ENCODE measurements around the gene ELMOD1. TPM values are rescaled to one million over a fixed set of nuclear protein-coding genes. Genes with fewer than 3 reads are reported as not detected.

ELMOD1 gene
- total and polyA plus RNA-seq, 10 of the 15 experiments (the other 5 are each of a cell fraction or from before 2014, with no cell fraction given) = not detected

DNA sequence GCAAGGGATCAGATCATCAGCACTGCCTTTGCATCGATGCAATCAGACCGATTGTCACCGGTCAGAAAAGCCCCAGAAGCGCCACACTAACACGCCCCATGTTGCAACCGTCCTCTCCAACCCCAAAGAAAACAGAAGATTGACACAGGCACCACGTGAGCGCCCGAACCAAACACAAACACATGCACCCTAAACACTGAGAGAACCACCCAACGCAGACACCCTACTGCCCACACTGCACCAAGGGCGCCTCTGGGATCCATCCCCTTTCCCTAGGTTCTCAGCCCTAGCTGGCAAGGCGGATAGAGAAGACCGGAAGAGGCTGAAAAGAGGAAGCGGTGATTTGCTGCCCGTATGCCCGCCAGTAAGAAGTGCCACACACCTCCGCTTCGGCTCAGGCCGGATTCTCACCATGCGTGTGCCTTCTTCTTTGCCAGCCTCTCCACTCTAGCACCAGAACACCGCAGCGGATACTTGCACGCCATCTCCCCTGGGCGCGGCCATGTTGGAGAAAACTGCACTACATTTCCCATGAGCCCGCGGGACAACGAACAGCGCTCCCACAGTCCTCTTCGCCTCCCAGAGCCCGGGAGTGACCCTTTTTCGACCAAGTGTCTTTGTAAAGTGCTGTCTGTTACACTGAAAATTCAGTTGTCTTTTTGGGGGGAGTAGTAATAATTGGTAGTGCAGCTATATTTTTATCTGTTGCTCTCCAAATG lies 25.6 kb upstream of the ELMOD1 start, which contains the start of gene ALKBH8 (continued):
- TF ChIP-seq, protein P1, sequence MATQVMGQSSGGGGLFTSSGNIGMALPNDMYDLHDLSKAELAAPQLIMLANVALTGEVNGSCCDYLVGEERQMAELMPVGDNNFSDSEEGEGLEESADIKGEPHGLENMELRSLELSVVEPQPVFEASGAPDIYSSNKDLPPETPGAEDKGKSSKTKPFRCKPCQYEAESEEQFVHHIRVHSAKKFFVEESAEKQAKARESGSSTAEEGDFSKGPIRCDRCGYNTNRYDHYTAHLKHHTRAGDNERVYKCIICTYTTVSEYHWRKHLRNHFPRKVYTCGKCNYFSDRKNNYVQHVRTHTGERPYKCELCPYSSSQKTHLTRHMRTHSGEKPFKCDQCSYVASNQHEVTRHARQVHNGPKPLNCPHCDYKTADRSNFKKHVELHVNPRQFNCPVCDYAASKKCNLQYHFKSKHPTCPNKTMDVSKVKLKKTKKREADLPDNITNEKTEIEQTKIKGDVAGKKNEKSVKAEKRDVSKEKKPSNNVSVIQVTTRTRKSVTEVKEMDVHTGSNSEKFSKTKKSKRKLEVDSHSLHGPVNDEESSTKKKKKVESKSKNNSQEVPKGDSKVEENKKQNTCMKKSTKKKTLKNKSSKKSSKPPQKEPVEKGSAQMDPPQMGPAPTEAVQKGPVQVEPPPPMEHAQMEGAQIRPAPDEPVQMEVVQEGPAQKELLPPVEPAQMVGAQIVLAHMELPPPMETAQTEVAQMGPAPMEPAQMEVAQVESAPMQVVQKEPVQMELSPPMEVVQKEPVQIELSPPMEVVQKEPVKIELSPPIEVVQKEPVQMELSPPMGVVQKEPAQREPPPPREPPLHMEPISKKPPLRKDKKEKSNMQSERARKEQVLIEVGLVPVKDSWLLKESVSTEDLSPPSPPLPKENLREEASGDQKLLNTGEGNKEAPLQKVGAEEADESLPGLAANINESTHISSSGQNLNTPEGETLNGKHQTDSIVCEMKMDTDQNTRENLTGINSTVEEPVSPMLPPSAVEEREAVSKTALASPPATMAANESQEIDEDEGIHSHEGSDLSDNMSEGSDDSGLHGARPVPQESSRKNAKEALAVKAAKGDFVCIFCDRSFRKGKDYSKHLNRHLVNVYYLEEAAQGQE (IDR thresholded peaks at IDR 0.05; ENCODE audit: low read depth, low read length) = no peak
- peak; percentile 55 for TF ChIP-seq RUNX3 (IDR thresholded peaks at IDR 0.05; ENCODE audit: low read length)
- peak; percentile 86 for TF ChIP-seq MYC (IDR thresholded peaks at IDR 0.05; ENCODE audit: insufficient read depth, insufficient read length, insufficient replicate concordance, low read length, severe bottlenecking)
- TF ChIP-seq CREM (IDR thresholded peaks at IDR 0.05; ENCODE audit: low read depth) = peak; percentile 81
- TF ChIP-seq WRNIP1 (IDR thresholded peaks at IDR 0.05; ENCODE audit: borderline replicate concordance, low read depth, low read length) = no peak
- TF ChIP-seq, protein P2, sequence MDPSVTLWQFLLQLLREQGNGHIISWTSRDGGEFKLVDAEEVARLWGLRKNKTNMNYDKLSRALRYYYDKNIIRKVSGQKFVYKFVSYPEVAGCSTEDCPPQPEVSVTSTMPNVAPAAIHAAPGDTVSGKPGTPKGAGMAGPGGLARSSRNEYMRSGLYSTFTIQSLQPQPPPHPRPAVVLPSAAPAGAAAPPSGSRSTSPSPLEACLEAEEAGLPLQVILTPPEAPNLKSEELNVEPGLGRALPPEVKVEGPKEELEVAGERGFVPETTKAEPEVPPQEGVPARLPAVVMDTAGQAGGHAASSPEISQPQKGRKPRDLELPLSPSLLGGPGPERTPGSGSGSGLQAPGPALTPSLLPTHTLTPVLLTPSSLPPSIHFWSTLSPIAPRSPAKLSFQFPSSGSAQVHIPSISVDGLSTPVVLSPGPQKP (IDR thresholded peaks at IDR 0.05; ENCODE audit: low read depth, low read length) = peak; percentile 70
- TF ChIP-seq BMI1 (IDR thresholded peaks at IDR 0.05; ENCODE audit: borderline replicate concordance) = no peak
- 0 out of 2 replicates have a peak, but pooled peaks have one; percentile 46 for TF ChIP-seq MTA2 (IDR thresholded peaks at IDR 0.05; ENCODE audit: low read depth)
- peak; percentile 47; the same call in 1 of the 2 replicates for TF ChIP-seq TAF1 (IDR thresholded peaks at IDR 0.05; ENCODE audit: borderline replicate concordance, low read depth, low read length)
- TF ChIP-seq SRF (IDR thresholded peaks at IDR 0.05; ENCODE audit: low read depth in 2 of 2, low read length in 2 of 2) = no peak
- TF ChIP-seq STAT3 (IDR thresholded peaks at IDR 0.05; ENCODE audit: low read depth, low read length) = no peak
- peak; percentile 20 for TF ChIP-seq MEF2B (IDR thresholded peaks at IDR 0.05; ENCODE audit: partially characterized antibody, poor library complexity, severe bottlenecking)
- TF ChIP-seq, protein P3, sequence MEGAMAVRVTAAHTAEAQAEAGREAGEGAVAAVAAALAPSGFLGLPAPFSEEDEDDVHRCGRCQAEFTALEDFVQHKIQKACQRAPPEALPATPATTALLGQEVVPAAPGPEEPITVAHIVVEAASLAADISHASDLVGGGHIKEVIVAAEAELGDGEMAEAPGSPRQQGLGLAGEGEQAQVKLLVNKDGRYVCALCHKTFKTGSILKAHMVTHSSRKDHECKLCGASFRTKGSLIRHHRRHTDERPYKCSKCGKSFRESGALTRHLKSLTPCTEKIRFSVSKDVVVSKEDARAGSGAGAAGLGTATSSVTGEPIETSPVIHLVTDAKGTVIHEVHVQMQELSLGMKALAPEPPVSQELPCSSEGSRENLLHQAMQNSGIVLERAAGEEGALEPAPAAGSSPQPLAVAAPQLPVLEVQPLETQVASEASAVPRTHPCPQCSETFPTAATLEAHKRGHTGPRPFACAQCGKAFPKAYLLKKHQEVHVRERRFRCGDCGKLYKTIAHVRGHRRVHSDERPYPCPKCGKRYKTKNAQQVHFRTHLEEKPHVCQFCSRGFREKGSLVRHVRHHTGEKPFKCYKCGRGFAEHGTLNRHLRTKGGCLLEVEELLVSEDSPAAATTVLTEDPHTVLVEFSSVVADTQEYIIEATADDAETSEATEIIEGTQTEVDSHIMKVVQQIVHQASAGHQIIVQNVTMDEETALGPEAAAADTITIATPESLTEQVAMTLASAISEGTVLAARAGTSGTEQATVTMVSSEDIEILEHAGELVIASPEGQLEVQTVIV (IDR thresholded peaks at IDR 0.05; ENCODE audit: borderline replicate concordance, partially characterized antibody) = no peak
- no peak for TF ChIP-seq PAX8 (IDR thresholded peaks at IDR 0.05)
- no peak for TF ChIP-seq BCL11A (IDR thresholded peaks at IDR 0.05; ENCODE audit: low read depth, low read length)
- peak; percentile 91 for TF ChIP-seq NBN (IDR thresholded peaks at IDR 0.05)
- peak; percentile 80; the same call in 1 of the 2 replicates for TF ChIP-seq TARDBP (IDR thresholded peaks at IDR 0.05; ENCODE audit: borderline replicate concordance)
- TF ChIP-seq SIX5 (IDR thresholded peaks at IDR 0.05; ENCODE audit: low read depth, low read length, severe bottlenecking) = peak; percentile 94

Measured in GM12878 (cell line).